GM19193 (cell line): Measurements from ENCODE around the gene GAN.

Experiments
- POLR2A ChIP-seq: IDR thresholded peaks from 4 replicates; pipeline ENCODE4 v1.6.1; 2011; ENCODE audit not compliant: insufficient read depth, insufficient read length; ENCODE audit errors: extremely low read depth

The GAN gene

DNA sequence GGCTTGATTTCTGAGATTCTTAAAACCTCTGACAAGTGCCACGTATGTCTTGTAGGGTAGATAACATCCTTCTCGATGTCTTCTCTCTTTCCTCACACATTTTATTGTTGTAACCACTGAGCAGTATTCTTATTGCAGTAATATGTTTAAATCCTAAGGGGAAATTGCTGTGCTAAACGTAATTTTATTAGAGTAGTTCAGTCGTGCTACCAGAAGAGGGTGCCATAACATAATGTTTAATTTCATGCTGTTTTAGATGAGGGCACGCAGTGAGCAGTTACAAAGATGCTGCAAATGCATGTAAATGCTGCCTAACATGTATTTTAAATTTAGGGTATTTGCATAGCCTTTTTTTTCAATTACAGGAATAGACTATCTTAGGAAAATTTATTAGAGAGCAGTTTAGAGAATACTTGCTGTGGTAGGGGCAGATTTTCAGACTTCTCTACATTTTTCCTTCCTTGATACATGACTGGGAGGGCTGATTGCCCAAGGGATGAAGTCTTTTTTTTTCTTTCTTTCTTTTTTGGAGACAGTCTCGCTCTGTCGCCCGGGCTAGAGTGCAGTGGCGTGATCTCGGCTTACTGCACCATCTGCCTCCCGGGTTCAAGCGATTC is 51.7 kb downstream of the GAN start:
- TF ChIP-seq POLR2A: no peak

- no peak for TF ChIP-seq POLR2A
These were observed 53.1 kb downstream of the GAN start for GRCh38 chr16:81367821-81368220.

DNA sequence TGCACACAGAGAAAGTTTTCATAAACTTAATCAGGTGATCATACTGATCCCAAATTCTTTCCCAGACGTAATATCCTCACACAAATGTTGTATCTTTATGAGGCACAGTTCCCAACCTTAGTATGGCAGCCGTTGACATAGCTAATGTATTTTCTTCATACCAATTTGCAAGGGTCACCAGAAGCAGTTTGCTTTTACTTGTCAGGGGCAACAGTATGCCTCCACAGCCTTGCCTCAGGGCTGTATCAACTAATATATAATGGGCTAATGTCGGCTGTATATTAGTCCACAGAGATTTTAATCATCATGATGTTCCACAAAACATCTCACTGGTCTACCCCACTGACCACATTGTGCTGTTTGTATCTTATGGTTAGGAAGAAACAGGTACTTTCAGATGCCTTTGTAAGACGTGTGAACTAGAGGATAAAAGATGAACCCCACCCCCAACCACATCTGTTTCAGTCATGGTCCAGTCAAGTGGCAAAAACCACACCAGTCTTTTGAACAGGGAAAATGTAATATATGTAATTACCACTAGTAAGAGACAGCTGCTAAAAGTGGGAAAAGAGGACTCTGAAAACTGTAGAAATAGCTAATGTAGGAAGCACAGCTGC is 55.2 kb downstream of the GAN start:
- TF ChIP-seq POLR2A: no peak

GRCh38 chr16:81371106-81371505 is 56.3 kb downstream of the GAN start:
- TF ChIP-seq POLR2A: no peak

DNA sequence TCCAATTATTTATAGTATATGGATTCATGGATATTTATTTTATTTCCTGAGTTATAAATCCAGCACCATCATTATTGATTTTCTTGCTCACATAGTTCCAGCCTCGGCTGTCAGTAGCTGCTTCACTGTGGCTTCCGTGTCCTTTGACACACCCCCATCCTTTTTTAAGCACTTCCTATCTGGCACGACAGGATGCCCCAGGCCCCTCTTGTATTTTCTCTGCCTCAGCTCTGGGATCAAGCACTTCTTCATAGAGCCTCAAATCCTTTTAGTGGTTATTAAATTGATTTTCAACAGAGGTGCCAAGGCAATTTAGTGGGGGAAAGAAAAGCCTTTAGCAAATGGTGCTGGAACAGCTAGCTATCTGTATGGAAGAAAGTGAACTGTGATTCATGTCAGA is 59.8 kb downstream of the GAN start:
- no peak for TF ChIP-seq POLR2A

GRCh38 chr16:81376880-81377279 is 62.1 kb downstream of the GAN start:
- no peak for TF ChIP-seq POLR2A

- TF ChIP-seq POLR2A: no peak
These were observed 63.3 kb downstream of the GAN start for GRCh38 chr16:81378049-81378448.

DNA sequence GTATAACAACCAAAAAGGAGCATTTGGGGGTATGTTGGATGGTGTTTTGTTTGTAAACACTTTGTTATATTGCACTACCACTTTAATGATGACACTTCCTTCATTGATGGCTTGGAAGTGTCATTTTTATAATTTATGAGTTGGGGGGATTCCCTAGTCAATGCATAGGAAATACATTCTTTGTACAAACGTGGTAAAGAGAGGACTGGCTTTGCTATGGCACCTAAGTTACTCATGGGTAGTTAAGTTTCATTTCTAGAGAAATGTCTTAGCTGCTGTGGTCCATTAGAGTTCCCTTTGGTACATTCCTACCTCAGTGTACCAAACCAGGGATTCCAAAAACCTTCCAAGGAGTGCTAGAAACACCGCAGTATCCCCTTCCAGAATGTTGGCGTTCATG is 66.2 kb downstream of the GAN start:
- no peak for TF ChIP-seq POLR2A

GRCh38 chr16:81384006-81384405 is 69.2 kb downstream of the GAN start:
- no peak for TF ChIP-seq POLR2A

DNA sequence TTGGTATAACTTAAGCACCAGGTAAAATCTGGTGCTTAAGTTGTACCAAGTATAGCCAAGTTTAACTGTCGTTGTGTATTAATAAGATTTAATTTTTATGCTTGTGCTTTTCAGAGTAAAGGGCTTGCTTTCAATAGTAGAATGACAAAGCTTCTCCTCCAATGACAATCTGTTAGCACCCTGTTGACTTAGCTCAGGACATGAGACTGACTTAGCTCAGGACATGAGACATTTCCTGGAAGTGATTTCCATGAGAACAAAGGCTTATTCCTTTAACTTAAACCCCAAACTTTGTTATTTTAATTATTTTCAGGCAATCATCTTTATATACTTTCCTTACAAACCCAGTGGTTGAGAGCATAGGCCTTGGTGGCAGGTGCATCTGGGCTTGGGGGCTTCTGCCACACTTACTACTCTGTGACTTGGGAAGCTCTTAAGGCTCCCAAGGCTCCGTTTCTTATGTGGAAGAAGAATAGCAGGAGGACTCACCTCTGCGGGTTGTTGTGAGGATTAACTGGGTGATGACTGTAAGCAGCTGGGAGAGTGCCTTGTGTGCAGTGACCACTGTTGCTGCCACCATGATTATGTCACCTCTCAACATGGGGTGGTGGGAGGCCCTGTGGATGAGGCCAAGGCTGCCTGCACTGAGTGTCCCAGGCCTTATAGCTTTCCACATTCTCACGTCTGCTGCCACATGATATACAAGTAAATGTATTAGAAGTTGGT is 70.4 kb downstream of the GAN start:
- TF ChIP-seq POLR2A: no peak

DNA sequence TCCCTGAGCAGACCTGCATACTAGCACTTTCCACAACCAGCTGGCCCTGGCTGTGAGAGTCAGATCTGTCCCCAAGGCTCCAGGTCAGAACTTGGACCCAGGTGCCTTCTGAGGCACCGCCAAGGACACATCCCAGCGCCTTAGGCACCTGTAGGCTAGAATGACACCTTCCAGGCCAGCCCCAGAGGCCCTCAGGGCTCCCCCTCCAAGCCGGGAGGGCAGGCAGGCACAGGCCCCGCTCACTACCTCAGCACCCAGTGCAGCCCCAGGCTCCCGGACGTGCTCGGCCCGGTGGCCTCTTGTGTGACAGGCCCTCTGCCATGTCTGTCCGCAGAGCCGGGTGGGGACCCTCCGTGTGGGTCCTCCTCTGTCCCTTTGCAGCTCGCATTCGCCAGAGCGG is 73.6 kb downstream of the GAN start:
- no peak for TF ChIP-seq POLR2A

DNA sequence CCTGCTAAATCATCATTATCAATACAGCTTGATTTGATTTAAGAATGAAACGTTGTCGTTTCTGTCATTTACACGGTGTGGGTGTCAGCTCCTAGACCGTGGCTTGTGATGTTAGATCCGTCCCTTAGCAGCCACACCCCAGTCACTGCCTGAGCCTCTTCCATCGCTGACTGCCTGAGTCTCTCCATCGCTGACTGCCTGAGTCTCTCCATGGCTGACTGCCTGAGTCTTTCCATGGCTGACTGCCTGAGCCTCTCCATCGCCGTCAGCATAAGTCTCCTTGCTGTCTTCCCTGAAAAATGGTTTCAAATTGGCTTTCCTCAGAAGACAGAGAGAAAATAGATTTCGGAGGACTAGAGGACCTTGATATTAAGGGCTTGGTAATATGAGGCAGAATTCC is 76.1 kb downstream of the GAN start:
- no peak for TF ChIP-seq POLR2A

GRCh38 chr16:81392011-81392410 is 77.2 kb downstream of the GAN start:
- TF ChIP-seq POLR2A: no peak

DNA sequence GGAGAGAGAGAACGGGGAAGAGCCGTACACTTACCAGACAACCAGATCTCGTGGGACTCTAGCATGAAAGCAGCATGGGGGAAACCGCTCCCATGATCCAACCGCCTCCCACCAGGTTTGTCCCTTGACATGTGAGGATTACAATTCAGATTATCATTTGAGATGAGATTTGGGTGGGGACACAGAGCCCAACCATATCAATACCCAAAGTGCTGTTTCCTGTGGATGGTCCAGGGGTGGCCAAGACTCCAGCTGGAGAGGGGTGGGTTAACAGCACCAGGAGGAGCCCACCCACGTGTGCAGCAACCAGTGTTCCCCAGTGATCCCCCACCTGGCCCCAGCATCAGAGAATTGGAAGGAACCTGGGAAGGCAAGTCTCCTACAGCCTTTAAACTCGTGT is 79.7 kb downstream of the GAN start:
- no peak for TF ChIP-seq POLR2A

DNA sequence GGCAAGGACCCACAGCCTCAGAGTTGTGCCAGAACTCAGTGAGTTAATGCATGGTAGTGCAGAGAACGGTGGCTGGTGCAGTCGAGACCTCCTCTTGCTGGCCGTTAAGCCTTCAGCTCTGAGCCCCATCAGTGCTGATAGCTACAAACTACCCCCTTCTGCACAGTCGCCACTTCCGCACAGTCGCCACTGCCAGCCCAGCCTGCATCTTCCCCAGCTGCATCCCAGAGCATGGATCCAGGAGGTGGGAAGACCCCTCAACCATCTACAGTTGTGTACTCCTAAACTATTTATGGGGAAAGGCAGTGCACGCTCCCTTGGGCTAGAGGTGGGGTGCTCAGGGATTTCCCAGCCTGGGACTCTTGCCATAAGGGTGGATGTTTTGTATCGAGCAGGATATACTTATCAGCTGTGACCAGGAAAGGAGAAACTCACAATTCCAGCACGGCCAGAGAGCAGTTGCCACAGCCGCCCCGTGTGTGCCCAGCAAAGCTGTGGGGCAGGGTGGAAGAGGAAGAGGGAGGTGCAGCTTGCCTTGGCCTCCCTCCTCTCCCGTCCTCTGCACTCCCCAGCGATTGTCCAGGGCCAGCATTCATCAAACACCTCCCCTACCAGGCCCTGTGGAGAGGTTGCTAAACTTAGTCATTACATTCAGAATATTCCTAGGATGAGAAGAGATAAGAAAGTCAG is 80.3 kb downstream of the GAN start:
- no peak for TF ChIP-seq POLR2A
